GM12878 (cell line): ENCODE measurements around the gene RFXANK. TPM values are rescaled to one million over a fixed set of nuclear protein-coding genes. Genes with fewer than 3 reads are reported as not detected.

Source experiments
- ATAC-seq: fragments of 200-7000 bp; cut with Tn5 transposase; 3 replicates; pipeline ENCODE4 v1.9.1; 2020; ENCODE audit warnings: mild to moderate bottlenecking, moderate library complexity
- BruUV-seq: library from RNA; stranded (reverse); fragments of 400-500 nt; replicated peaks from 2 replicates; lab custom pipeline; 2021; lab: Mats Ljungman, UMichigan
- CTCF ChIA-PET: fragments of 300-600 bp; sonication (Branson Sonifier 250); formaldehyde crosslinking; extraction: SDS; loops from one replicate; lab custom pipeline; 2021; ENCODE audit warnings: inconsistent platforms; lab: Yijun Ruan, JAX
- POLR2A ChIA-PET: fragments of 350-600 bp; formaldehyde crosslinking; extraction: SDS; loops from one replicate; lab custom pipeline; 2021; ENCODE audit warnings: inconsistent platforms; lab: Charles Lee
- RAD21 ChIA-PET: fragments of 300-600 bp; sonication (Branson Sonifier 250); formaldehyde crosslinking; loops from one replicate; lab custom pipeline; 2023; ENCODE audit warnings: antibody characterized with exemption; ENCODE audit not compliant: unreplicated experiment; lab: Charles Lee
- SMC1A ChIA-PET: fragments of 300-600 bp; sonication (Branson Sonifier 250); formaldehyde crosslinking; loops from one replicate; lab custom pipeline; 2023; ENCODE audit not compliant: unreplicated experiment, uncharacterized antibody; lab: Charles Lee
- DNase-seq: peaks from one replicate; pipeline ENCODE4 v3.0.0-alpha.2; 2011; ENCODE audit warnings: low read depth, low spot score
- FAIRE-seq: peaks from 3 replicates; lab custom pipeline; 2011; peaks lifted over from hg19 to GRCh38; lab: Jason Lieb, UNC
- H2AFZ ChIP-seq: 2 replicates; pipeline ENCODE4 v1.6.0; 2011; ENCODE audit warnings: low read depth, low read length, control low read depth; ENCODE audit not compliant: control insufficient read depth
- H3K27ac ChIP-seq: 2 replicates; pipeline ENCODE4 v1.5.1; 2011; ENCODE audit warnings: control low read depth; ENCODE audit not compliant: control insufficient read depth, insufficient read depth
- H3K27me3 ChIP-seq, 2 experiments: replicated peaks in 1 of 2; 2 replicates each; pipeline versions ENCODE4 v1.6.0 to v1.6.1; 2011; ENCODE audit warnings: low read length in 1 of 2; ENCODE audit not compliant: control insufficient read depth in 2 of 2, insufficient read depth in 2 of 2
- H3K36me3 ChIP-seq, 2 experiments: 2 replicates each; pipeline ENCODE4 v1.5.1; 2011; ENCODE audit warnings: low read length in 1 of 2; ENCODE audit not compliant: control insufficient read depth in 2 of 2, insufficient read depth in 2 of 2
- H3K4me1 ChIP-seq: 2 replicates; pipeline ENCODE4 v1.6.1; 2011; ENCODE audit warnings: mild to moderate bottlenecking, low read length, moderate library complexity, mixed read lengths; ENCODE audit not compliant: control insufficient read depth, insufficient read depth
- H3K4me2 ChIP-seq: 2 replicates; pipeline ENCODE4 v1.6.0; 2011; ENCODE audit warnings: control low read depth; ENCODE audit not compliant: control insufficient read depth, insufficient read depth
- H3K4me3 ChIP-seq: fragments of 200-600 bp; sonication (generic); 2 replicates; pipeline ENCODE4 v1.5.1; 2016
- H3K79me2 ChIP-seq: 2 replicates; pipeline ENCODE4 v1.6.0; 2011; ENCODE audit warnings: low read length; ENCODE audit not compliant: control insufficient read depth, insufficient read depth
- H3K9ac ChIP-seq: 2 replicates; pipeline ENCODE4 v1.8.0; 2011; ENCODE audit warnings: low read length, control low read depth, mixed read lengths; ENCODE audit not compliant: control insufficient read depth, insufficient read depth
- H3K9me3 ChIP-seq: replicated peaks from 3 replicates; pipeline ENCODE4 v1.5.1; 2011; ENCODE audit warnings: mild to moderate bottlenecking, low read length; ENCODE audit not compliant: control insufficient read depth, insufficient read depth
- H4K20me1 ChIP-seq: 2 replicates; pipeline ENCODE4 v1.6.0; 2011; ENCODE audit not compliant: control insufficient read depth, insufficient read depth
- BCL11A ChIP-seq: IDR thresholded peaks from 2 replicates; pipeline ENCODE4 v1.6.1; 2011; ENCODE audit warnings: low read depth, low read length
- NFYA ChIP-seq: IDR thresholded peaks from 2 replicates; pipeline ENCODE4 v1.6.1; 2011; ENCODE audit warnings: low read depth, mild to moderate bottlenecking, low read length, improper control_type of control experiment, borderline replicate concordance
- POLR2A ChIP-seq: IDR thresholded peaks from 2 replicates; pipeline ENCODE4 v1.6.1; 2011; ENCODE audit warnings: low read depth, mild to moderate bottlenecking, low read length
- TAF1 ChIP-seq: IDR thresholded peaks from 2 replicates; pipeline ENCODE4 v1.6.1; 2011; ENCODE audit warnings: mild to moderate bottlenecking, low read depth, low read length, borderline replicate concordance
- TARDBP ChIP-seq: IDR thresholded peaks from 2 replicates; pipeline ENCODE4 v1.6.1; 2016; ENCODE audit warnings: borderline replicate concordance
- TCF12 ChIP-seq: IDR thresholded peaks from 2 replicates; pipeline ENCODE4 v1.6.1; 2011; ENCODE audit warnings: low read depth, mild to moderate bottlenecking, low read length
- ZNF687 ChIP-seq: fragments of 450-650 bp; IDR thresholded peaks from 2 replicates; pipeline ENCODE4 v1.6.1; 2017; ENCODE audit warnings: mild to moderate bottlenecking, moderate library complexity
- WGBS: methylation state at CpG from one replicate; pipeline ENCODE4 v1.1.6; 2016; ENCODE audit warnings: low lambda C conversion rate; ENCODE audit not compliant: insufficient replicate concordance, insufficient coverage; ENCODE audit errors: missing lambda C conversion rate; 5-methylcytosine and 5-hydroxymethylcytosine counted together
- in situ Hi-C: fragments of 300-500 bp; cut with MboI; formaldehyde crosslinking; loops from 9 replicates; pipeline ENCODE4 v1.14.3; 2018; ENCODE audit warnings: mixed read lengths
- intact Hi-C: fragments of 100-400 bp; cut with micrococcal nuclease; formaldehyde crosslinking; loops from one replicate; pipeline ENCODE4 v1.14.2; 2022; ENCODE audit not compliant: unreplicated experiment
- polyA plus RNA-seq, 11 experiments: library from polyadenylated mRNA; depleted of rRNA in 4 of 11; unstranded in 6 of 11; stranded (reverse) in 5 of 11; fragments of >200 nt; fragmentation: Nextera tagmentation in 4 of 11; fragmentation: Illumina TruSeq in 1 of 11; extraction: Ambion mirVana in 4 of 11; extraction: Trizol in 1 of 11; gene quantifications; 1 replicate in 1 of 11; 2 replicates in 10 of 11; pipeline versions ENCODE4 v1.2.1 to v1.2.3, GENCODE V29; 2011 to 2016; ENCODE audit warnings: inconsistent platforms in 2 of 11, missing spikeins in 2 of 11, low read depth in 1 of 11
- total RNA-seq, 4 experiments: library from RNA; depleted of rRNA in 3 of 4; stranded (reverse); fragments of >200 nt in 3 of 4; fragmentation: Illumina TruSeq in 1 of 4; extraction: Trizol in 1 of 4; gene quantifications; 2 replicates each; pipeline versions ENCODE4 v1.2.1 to v1.2.3, GENCODE V29; 2013 to 2021
- TF ChIP-seq, protein P1 (sequence below): fragments of 450-650 bp; formaldehyde crosslinking; IDR thresholded peaks from 2 replicates; pipeline ENCODE4 v1.5.0; 2022; ENCODE audit warnings: mild to moderate bottlenecking, missing genetic modification characterization
- TF ChIP-seq, protein P2 (sequence below): fragments of 450-650 bp; IDR thresholded peaks from 2 replicates; pipeline ENCODE4 v1.6.1; 2017; ENCODE audit warnings: mild to moderate bottlenecking, low read depth, inconsistent platforms; ENCODE audit not compliant: poor library complexity, severe bottlenecking

Gene RFXANK
- total and polyA plus RNA-seq, 10 of the 15 experiments (the other 5 are each of a cell fraction or from before 2014, with no cell fraction given), result 70.8 to 125 (median 95.7) TPM

DNA sequence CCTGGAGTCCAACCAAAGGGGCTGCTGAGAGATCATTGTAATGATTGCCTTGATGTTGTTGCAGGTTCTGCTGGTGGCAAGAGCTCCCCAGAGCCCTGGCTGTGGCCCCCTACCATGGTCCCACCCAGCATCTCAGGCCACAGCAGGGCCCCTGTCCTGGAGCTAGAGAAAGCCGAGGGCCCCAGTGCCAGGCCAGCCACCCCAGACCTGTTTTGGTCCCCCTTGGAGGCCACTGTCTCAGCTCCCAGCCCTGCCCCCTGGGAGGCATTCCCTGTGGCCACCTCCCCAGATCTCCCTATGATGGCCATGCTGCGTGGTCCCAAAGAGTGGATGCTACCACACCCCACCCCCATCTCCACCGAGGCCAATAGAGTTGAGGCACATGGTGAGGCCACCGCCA lies 35.2 kb downstream of the RFXANK start:
- no peaks in the 10 kb centered on the region for H3K79me2 ChIP-seq
- 83% methylated on average over 4 of the region's 4 CpGs for WGBS
- intact Hi-C loops (no loop called here), in situ Hi-C loops (no loop called here)
- SMC1A ChIA-PET, result no interaction called here
- H2AFZ ChIP-seq, result no peak overlapping the region
- POLR2A ChIA-PET, result no interaction called here
- no peak for FAIRE-seq
- H3K27me3 ChIP-seq, result no peaks in the 10 kb centered on the region; a peak in 1 of 4 replicates
- TF ChIP-seq, protein P1, sequence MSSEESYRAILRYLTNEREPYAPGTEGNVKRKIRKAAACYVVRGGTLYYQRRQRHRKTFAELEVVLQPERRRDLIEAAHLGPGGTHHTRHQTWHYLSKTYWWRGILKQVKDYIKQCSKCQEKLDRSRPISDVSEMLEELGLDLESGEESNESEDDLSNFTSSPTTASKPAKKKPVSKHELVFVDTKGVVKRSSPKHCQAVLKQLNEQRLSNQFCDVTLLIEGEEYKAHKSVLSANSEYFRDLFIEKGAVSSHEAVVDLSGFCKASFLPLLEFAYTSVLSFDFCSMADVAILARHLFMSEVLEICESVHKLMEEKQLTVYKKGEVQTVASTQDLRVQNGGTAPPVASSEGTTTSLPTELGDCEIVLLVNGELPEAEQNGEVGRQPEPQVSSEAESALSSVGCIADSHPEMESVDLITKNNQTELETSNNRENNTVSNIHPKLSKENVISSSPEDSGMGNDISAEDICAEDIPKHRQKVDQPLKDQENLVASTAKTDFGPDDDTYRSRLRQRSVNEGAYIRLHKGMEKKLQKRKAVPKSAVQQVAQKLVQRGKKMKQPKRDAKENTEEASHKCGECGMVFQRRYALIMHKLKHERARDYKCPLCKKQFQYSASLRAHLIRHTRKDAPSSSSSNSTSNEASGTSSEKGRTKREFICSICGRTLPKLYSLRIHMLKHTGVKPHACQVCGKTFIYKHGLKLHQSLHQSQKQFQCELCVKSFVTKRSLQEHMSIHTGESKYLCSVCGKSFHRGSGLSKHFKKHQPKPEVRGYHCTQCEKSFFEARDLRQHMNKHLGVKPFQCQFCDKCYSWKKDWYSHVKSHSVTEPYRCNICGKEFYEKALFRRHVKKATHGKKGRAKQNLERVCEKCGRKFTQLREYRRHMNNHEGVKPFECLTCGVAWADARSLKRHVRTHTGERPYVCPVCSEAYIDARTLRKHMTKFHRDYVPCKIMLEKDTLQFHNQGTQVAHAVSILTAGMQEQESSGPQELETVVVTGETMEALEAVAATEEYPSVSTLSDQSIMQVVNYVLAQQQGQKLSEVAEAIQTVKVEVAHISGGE (CRISPR knock-in tag), result no peak
- no peak for TF ChIP-seq NFYA
- TF ChIP-seq, protein P2, sequence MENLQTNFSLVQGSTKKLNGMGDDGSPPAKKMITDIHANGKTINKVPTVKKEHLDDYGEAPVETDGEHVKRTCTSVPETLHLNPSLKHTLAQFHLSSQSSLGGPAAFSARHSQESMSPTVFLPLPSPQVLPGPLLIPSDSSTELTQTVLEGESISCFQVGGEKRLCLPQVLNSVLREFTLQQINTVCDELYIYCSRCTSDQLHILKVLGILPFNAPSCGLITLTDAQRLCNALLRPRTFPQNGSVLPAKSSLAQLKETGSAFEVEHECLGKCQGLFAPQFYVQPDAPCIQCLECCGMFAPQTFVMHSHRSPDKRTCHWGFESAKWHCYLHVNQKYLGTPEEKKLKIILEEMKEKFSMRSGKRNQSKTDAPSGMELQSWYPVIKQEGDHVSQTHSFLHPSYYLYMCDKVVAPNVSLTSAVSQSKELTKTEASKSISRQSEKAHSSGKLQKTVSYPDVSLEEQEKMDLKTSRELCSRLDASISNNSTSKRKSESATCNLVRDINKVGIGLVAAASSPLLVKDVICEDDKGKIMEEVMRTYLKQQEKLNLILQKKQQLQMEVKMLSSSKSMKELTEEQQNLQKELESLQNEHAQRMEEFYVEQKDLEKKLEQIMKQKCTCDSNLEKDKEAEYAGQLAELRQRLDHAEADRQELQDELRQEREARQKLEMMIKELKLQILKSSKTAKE, result no peak
- TF ChIP-seq POLR2A, result no peak
- TF ChIP-seq TAF1, result no peak
- no peak for TF ChIP-seq BCL11A
- TF ChIP-seq TCF12, result no peak
- no peak for TF ChIP-seq ZNF687
- no peak for TF ChIP-seq TARDBP
- peaks cover 4% of the 10 kb centered on the region for H3K4me1 ChIP-seq
- no peak overlapping the region for H3K4me2 ChIP-seq
- no peaks in the 10 kb centered on the region for H3K36me3 ChIP-seq
- no peak for DNase-seq
- no peak overlapping the region for H3K27ac ChIP-seq
- no peaks in the 10 kb centered on the region for H4K20me1 ChIP-seq
- no peak overlapping the region for H3K9ac ChIP-seq
- CTCF ChIA-PET, result no interaction called here
- BruUV-seq, result no TSS peak
- RAD21 ChIA-PET, result no interaction called here
- no peak for ATAC-seq
- H3K9me3 ChIP-seq, result no peaks in the 10 kb centered on the region
- no peak overlapping the region for H3K4me3 ChIP-seq
